ENCODE results near the gene PSMD3. TPM values are rescaled to one million over a fixed set of nuclear protein-coding genes. Genes with fewer than 3 reads are reported as not detected.

The PSMD3 gene
- total RNA-seq = 10 to 100 TPM; 62.3 to 80.7 TPM
- 10 to 100 TPM; 30.7 to 70.4 TPM for polyA plus RNA-seq

GRCh38 chr17:39980351-39981206 is at the start of gene PSMD3:
TSS of gene PSMD3 (plus strand) at chr17:39980807. CDS start at chr17:39980971, 164 bp downstream.
- Histone ChIP-seq H3K4me1 (ENCODE audit: control insufficient read depth in 4 of 4, insufficient read depth in 4 of 4, low read length in 3 of 4) (peaks cover 0 to 23% (median 20%) of the 10 kb centered on the region in 4 donors), H3K27ac (ENCODE audit: low read depth in 1 of 2, low read length in 2 of 2) (peak within 1 kb of the TSS; percentile 85 to 86), H3K9ac (ENCODE audit: low read depth in 1 of 2, low read length in 2 of 2) (peak within 1 kb of the TSS; percentile 76 to 92), H3K27me3 (ENCODE audit: control insufficient read depth in 4 of 4, insufficient read depth in 4 of 4, low read length in 3 of 4) (no peaks in the 10 kb centered on the region), H3K9me3 (ENCODE audit: control insufficient read depth in 4 of 4, low read length in 3 of 4) (no peaks in the 10 kb centered on the region), H3K4me3 (ENCODE audit: low read depth in 1 of 3, low read length in 3 of 3) (peak within 1 kb of the TSS; percentile 85 to 99 (median 86)), H3K36me3 (ENCODE audit: control insufficient read depth in 4 of 4, insufficient read depth in 3 of 4, low read depth in 1 of 4, low read length in 3 of 4) (peaks cover 9 to 16% (median 12%) of the 10 kb centered on the region in 4 donors)
- TF ChIP-seq FOXA2 (IDR thresholded peaks at IDR 0.05) (peak; percentile 88), YY1 (IDR thresholded peaks at IDR 0.05) (peak; percentile 94), EGR1 (IDR thresholded peaks at IDR 0.05; ENCODE audit: low read depth in 2 of 2) (peak in 1 of 2 donors; percentile 87), REST (IDR thresholded peaks at IDR 0.05) (peak; percentile 91), GABPA (IDR thresholded peaks at IDR 0.05 in 1 of 2, conservative IDR thresholded peaks at IDR 0.05 in 1 of 2) (peak; percentile 9 to 75), HNF4G (IDR thresholded peaks at IDR 0.05) (no peak), FOXA1 (IDR thresholded peaks at IDR 0.05) (peak; percentile 91), NR2F2 (IDR thresholded peaks at IDR 0.05) (peak; percentile 38), HNF4A (conservative IDR thresholded peaks at IDR 0.05) (peak; percentile 57 to 59), RXRA (IDR thresholded peaks at IDR 0.05) (peak; percentile 70 to 71), JUND (IDR thresholded peaks at IDR 0.05) (peak; percentile 70 to 78), TAF1 (conservative IDR thresholded peaks at IDR 0.05) (peak; percentile 69), CTCF (IDR thresholded peaks at IDR 0.05; ENCODE audit: low read depth, low read length, missing input control) (peak; percentile 98), MAX (IDR thresholded peaks at IDR 0.05) (peak; percentile 86), SP1 (IDR thresholded peaks at IDR 0.05) (peak; percentile 89), ATF3 (IDR thresholded peaks at IDR 0.05) (no peak), RAD21 (IDR thresholded peaks at IDR 0.05) (peak; percentile 96 to 98)
- TF ChIP-seq, protein P1, sequence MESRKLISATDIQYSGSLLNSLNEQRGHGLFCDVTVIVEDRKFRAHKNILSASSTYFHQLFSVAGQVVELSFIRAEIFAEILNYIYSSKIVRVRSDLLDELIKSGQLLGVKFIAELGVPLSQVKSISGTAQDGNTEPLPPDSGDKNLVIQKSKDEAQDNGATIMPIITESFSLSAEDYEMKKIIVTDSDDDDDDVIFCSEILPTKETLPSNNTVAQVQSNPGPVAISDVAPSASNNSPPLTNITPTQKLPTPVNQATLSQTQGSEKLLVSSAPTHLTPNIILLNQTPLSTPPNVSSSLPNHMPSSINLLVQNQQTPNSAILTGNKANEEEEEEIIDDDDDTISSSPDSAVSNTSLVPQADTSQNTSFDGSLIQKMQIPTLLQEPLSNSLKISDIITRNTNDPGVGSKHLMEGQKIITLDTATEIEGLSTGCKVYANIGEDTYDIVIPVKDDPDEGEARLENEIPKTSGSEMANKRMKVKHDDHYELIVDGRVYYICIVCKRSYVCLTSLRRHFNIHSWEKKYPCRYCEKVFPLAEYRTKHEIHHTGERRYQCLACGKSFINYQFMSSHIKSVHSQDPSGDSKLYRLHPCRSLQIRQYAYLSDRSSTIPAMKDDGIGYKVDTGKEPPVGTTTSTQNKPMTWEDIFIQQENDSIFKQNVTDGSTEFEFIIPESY (IDR thresholded peaks at IDR 0.05) = peak; percentile 81
- DNase-seq (ENCODE audit: low spot score) = peak; percentile 98
- WGBS = under 1% methylated on average over 84 of the region's 84 CpGs
